Measurements from ENCODE around the gene MSTN.
A peak's percentile ranks its signal among the peaks of the same experiment; 100 is the strongest.

The MSTN gene

GRCh38 chr2:190062053-190062452, 476 bp downstream of the MSTN start:
- ATAC-seq = peak; percentile 65
- TF ChIP-seq ESRRG (CRISPR knock-in tag; IDR thresholded peaks at IDR 0.05) (no peak), SNAI2 (CRISPR knock-in tag; IDR thresholded peaks at IDR 0.05) (no peak), TCF4 (CRISPR knock-in tag; IDR thresholded peaks at IDR 0.05; ENCODE audit: borderline replicate concordance) (no peak), ZFP3 (CRISPR knock-in tag; IDR thresholded peaks at IDR 0.05) (no peak), TOX (CRISPR knock-in tag; IDR thresholded peaks at IDR 0.05; ENCODE audit: borderline replicate concordance) (no peak), BACH2 (CRISPR knock-in tag; IDR thresholded peaks at IDR 0.05; ENCODE audit: borderline replicate concordance) (no peak), ZNF565 (CRISPR knock-in tag; conservative IDR thresholded peaks at IDR 0.05; ENCODE audit: low read depth) (no peak), ZC3H10 (CRISPR knock-in tag; IDR thresholded peaks at IDR 0.05) (no peak), ISL1 (CRISPR knock-in tag; IDR thresholded peaks at IDR 0.05) (no peak)
- TF ChIP-seq, protein P1, sequence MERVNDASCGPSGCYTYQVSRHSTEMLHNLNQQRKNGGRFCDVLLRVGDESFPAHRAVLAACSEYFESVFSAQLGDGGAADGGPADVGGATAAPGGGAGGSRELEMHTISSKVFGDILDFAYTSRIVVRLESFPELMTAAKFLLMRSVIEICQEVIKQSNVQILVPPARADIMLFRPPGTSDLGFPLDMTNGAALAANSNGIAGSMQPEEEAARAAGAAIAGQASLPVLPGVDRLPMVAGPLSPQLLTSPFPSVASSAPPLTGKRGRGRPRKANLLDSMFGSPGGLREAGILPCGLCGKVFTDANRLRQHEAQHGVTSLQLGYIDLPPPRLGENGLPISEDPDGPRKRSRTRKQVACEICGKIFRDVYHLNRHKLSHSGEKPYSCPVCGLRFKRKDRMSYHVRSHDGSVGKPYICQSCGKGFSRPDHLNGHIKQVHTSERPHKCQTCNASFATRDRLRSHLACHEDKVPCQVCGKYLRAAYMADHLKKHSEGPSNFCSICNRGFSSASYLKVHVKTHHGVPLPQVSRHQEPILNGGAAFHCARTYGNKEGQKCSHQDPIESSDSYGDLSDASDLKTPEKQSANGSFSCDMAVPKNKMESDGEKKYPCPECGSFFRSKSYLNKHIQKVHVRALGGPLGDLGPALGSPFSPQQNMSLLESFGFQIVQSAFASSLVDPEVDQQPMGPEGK (CRISPR knock-in tag; IDR thresholded peaks at IDR 0.05; ENCODE audit: borderline replicate concordance) = no peak

- TF ChIP-seq, protein P2, sequence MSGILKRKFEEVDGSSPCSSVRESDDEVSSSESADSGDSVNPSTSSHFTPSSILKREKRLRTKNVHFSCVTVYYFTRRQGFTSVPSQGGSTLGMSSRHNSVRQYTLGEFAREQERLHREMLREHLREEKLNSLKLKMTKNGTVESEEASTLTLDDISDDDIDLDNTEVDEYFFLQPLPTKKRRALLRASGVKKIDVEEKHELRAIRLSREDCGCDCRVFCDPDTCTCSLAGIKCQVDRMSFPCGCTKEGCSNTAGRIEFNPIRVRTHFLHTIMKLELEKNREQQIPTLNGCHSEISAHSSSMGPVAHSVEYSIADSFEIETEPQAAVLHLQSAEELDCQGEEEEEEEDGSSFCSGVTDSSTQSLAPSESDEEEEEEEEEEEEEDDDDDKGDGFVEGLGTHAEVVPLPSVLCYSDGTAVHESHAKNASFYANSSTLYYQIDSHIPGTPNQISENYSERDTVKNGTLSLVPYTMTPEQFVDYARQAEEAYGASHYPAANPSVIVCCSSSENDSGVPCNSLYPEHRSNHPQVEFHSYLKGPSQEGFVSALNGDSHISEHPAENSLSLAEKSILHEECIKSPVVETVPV (CRISPR knock-in tag; IDR thresholded peaks at IDR 0.05) = no peak
- TF ChIP-seq, protein P3, sequence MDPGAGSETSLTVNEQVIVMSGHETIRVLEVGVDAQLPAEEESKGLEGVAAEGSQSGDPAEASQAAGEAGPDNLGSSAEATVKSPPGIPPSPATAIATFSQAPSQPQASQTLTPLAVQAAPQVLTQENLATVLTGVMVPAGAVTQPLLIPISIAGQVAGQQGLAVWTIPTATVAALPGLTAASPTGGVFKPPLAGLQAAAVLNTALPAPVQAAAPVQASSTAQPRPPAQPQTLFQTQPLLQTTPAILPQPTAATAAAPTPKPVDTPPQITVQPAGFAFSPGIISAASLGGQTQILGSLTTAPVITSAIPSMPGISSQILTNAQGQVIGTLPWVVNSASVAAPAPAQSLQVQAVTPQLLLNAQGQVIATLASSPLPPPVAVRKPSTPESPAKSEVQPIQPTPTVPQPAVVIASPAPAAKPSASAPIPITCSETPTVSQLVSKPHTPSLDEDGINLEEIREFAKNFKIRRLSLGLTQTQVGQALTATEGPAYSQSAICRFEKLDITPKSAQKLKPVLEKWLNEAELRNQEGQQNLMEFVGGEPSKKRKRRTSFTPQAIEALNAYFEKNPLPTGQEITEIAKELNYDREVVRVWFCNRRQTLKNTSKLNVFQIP (CRISPR knock-in tag; IDR thresholded peaks at IDR 0.05; ENCODE audit: borderline replicate concordance, low read depth) = no peak
- TF ChIP-seq GLIS3 (CRISPR knock-in tag; IDR thresholded peaks at IDR 0.05) (no peak), TCF4 (CRISPR knock-in tag; IDR thresholded peaks at IDR 0.05; ENCODE audit: borderline replicate concordance) (no peak), ARNTL (CRISPR knock-in tag; IDR thresholded peaks at IDR 0.05; ENCODE audit: borderline replicate concordance, low read depth) (no peak), ZNF70 (CRISPR knock-in tag; IDR thresholded peaks at IDR 0.05) (no peak), ZC3H10 (CRISPR knock-in tag; IDR thresholded peaks at IDR 0.05) (no peak), TSHZ2 (CRISPR knock-in tag; IDR thresholded peaks at IDR 0.05) (no peak), TOX (CRISPR knock-in tag; IDR thresholded peaks at IDR 0.05; ENCODE audit: borderline replicate concordance) (no peak), ISL1 (CRISPR knock-in tag; IDR thresholded peaks at IDR 0.05) (no peak), ZNF8 (CRISPR knock-in tag; IDR thresholded peaks at IDR 0.05) (no peak), ZNF565 (CRISPR knock-in tag; conservative IDR thresholded peaks at IDR 0.05; ENCODE audit: low read depth) (no peak), ESRRG (CRISPR knock-in tag; IDR thresholded peaks at IDR 0.05) (no peak), OSR1 (CRISPR knock-in tag; IDR thresholded peaks at IDR 0.05) (no peak)
These were observed 1.9 kb downstream of the MSTN start for GRCh38 chr2:190060626-190061025.

DNA sequence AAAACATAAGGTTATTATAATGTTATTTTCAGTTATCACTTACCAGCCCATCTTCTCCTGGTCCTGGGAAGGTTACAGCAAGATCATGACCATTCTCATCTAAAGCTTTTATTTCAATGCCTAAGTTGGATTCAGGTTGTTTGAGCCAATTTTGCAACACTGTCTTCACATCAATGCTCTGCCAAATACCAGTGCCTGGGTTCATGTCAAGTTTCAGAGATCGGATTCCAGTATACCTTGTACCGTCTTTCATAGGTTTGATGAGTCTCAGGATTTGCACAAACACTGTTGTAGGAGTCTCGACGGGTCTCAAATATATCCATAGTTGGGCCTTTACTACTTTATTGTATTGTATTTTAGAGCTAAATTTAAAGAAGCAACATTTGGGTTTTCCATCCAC, 2.5 kb downstream of the MSTN start:
- ATAC-seq = no peak
- no peak for TF ChIP-seq TCF4 (CRISPR knock-in tag; IDR thresholded peaks at IDR 0.05; ENCODE audit: borderline replicate concordance)
- TF ChIP-seq PPARA (CRISPR knock-in tag; IDR thresholded peaks at IDR 0.05; ENCODE audit: borderline replicate concordance) = no peak
- TF ChIP-seq ZNF8 (CRISPR knock-in tag; IDR thresholded peaks at IDR 0.05) = no peak
- TF ChIP-seq CSDC2 (CRISPR knock-in tag; IDR thresholded peaks at IDR 0.05) = no peak
- TF ChIP-seq BACH2 (CRISPR knock-in tag; IDR thresholded peaks at IDR 0.05; ENCODE audit: borderline replicate concordance) = no peak

More at GRCh38 chr2:190060626-190061025, 1.9 kb downstream of the MSTN start:
- ATAC-seq = no peak

GRCh38 chr2:190053426-190053825, 9.1 kb downstream of the MSTN start:
- no peak for ATAC-seq

More at GRCh38 chr2:190053426-190053825, 9.1 kb downstream of the MSTN start:
- TF ChIP-seq RARB (CRISPR knock-in tag; IDR thresholded peaks at IDR 0.05) (no peak), TSHZ2 (CRISPR knock-in tag; IDR thresholded peaks at IDR 0.05) (no peak), ESRRG (CRISPR knock-in tag; IDR thresholded peaks at IDR 0.05) (no peak), ZNF8 (CRISPR knock-in tag; IDR thresholded peaks at IDR 0.05) (no peak)
